ENCODE measurements around the gene SPTBN1. TPM values are rescaled to one million over a fixed set of nuclear protein-coding genes. Genes with fewer than 3 reads are reported as not detected.

The SPTBN1 gene
- total and polyA plus RNA-seq, 2 of the 4 experiments (the other 2 are of a cell fraction): 49.1 to 241 TPM

GRCh38 chr2:54619660-54620231 lies 163.6 kb downstream of the SPTBN1 start:
- H4K8ac ChIP-seq (ENCODE audit: low read depth in 2 of 2, low read length in 2 of 2): no peak overlapping the region
- intact Hi-C loops (cut with micrococcal nuclease): no loop called here
- no peak overlapping the region for H4K91ac ChIP-seq (ENCODE audit: insufficient read depth, low read depth, low read length)
- H3K14ac ChIP-seq (replicated peaks; ENCODE audit: low read depth, low read length): no peak overlapping the region
- H3K4me3 ChIP-seq (ENCODE audit: insufficient read depth, low read depth, low read length): no peak overlapping the region
- no TSS peak for BruUV-seq (replicated peaks)
- no peaks in the 10 kb centered on the region for H3K27me3 ChIP-seq (ENCODE audit: control insufficient read depth, insufficient read depth, low read length)
- in situ Hi-C loops (cut with MboI; ENCODE audit: low sequenced_read_pairs): no loop called here
- H3K36me3 ChIP-seq (ENCODE audit: control insufficient read depth, insufficient read depth, low read length): peaks cover 44% of the 10 kb centered on the region
- H2BK120ac ChIP-seq (ENCODE audit: low read depth, low read length): no peak overlapping the region
- 0 out of 2 replicates have a peak, but pooled peaks cover 3% of the 10 kb centered on the region for H4K20me1 ChIP-seq (ENCODE audit: insufficient read depth, low read length)
- DNase-seq (no peak), ATAC-seq (ENCODE audit: low read depth) (no peak)
- H3K56ac ChIP-seq (ENCODE audit: extremely low read depth, insufficient read depth, low read length): no peak overlapping the region
- dilution Hi-C loops (cut with HindIII; ENCODE audit: low sequenced_read_pairs, unreplicated experiment): no loop called here
- H2AK9ac ChIP-seq (replicated peaks; ENCODE audit: low read depth, low read length, poor library complexity): no peak overlapping the region
- H2BK15ac ChIP-seq (ENCODE audit: low read depth, low read length): no peak overlapping the region
- no peak overlapping the region for H3K9ac ChIP-seq (ENCODE audit: low read depth, low read length)
- no peak overlapping the region for H3K23ac ChIP-seq (ENCODE audit: low read depth, low read length)
- H2BK20ac ChIP-seq (ENCODE audit: low read depth, low read length): no peak overlapping the region
- TF ChIP-seq USF2 (IDR thresholded peaks at IDR 0.05; ENCODE audit: low read depth, low read length): no peak
- no peak for TF ChIP-seq MXI1 (IDR thresholded peaks at IDR 0.05; ENCODE audit: borderline replicate concordance, low read depth, low read length)
- TF ChIP-seq CEBPB (IDR thresholded peaks at IDR 0.05; ENCODE audit: low read depth, low read length): no peak
- TF ChIP-seq POLR2A (IDR thresholded peaks at IDR 0.05; ENCODE audit: low read depth, low read length): no peak
- TF ChIP-seq RAD21 (IDR thresholded peaks at IDR 0.05; ENCODE audit: low read length): no peak
- TF ChIP-seq MAZ (IDR thresholded peaks at IDR 0.05; ENCODE audit: borderline replicate concordance, low read depth, low read length): no peak
- TF ChIP-seq CHD1 (IDR thresholded peaks at IDR 0.05; ENCODE audit: low read depth, low read length): no peak
- no peak for TF ChIP-seq SMC3 (IDR thresholded peaks at IDR 0.05; ENCODE audit: low read depth, low read length)
- TF ChIP-seq RFX5 (IDR thresholded peaks at IDR 0.05; ENCODE audit: low read depth, low read length): no peak
- no peak for TF ChIP-seq NFE2L2 (IDR thresholded peaks at IDR 0.05; ENCODE audit: low read depth, low read length)
- peaks cover 9% of the 10 kb centered on the region for H3K9me1 ChIP-seq (ENCODE audit: insufficient read depth, low read length)
- H2AK5ac ChIP-seq (ENCODE audit: low read depth, low read length): no peak overlapping the region
- no peaks in the 10 kb centered on the region for H3K9me3 ChIP-seq (ENCODE audit: control insufficient read depth, insufficient read depth, low read length)
- WGBS, 2 experiments (ENCODE audit: extremely low coverage in 2 of 2, insufficient read length in 1 of 2): no CpG with 5 or more reads among the region's 9 CpGs
- no peak overlapping the region for H3K18ac ChIP-seq (ENCODE audit: low read depth, low read length)
- peaks cover 4% of the 10 kb centered on the region; the same call in 1 of the 2 replicates for H3K4me1 ChIP-seq (ENCODE audit: control insufficient read depth, insufficient read depth, low read length)
- no peak overlapping the region for H2AFZ ChIP-seq (replicated peaks; ENCODE audit: low read length, poor library complexity)
- H3K79me1 ChIP-seq (ENCODE audit: low read depth in 1 of 2, low read length in 2 of 2): peaks cover 29 to 45% of the 10 kb centered on the region in 2 experiments
- POLR2A ChIA-PET (ENCODE audit: unreplicated experiment): no interaction called here
- no peak overlapping the region for H4K5ac ChIP-seq (ENCODE audit: low read depth, low read length)
- CTCF ChIA-PET: no interaction called here
- no peak overlapping the region for H2BK5ac ChIP-seq (ENCODE audit: low read depth, low read length, poor library complexity, severe bottlenecking)
- H3K27ac ChIP-seq (ENCODE audit: insufficient read depth, low read length): no peak overlapping the region
- H3K4ac ChIP-seq (ENCODE audit: low read depth, low read length): no peak overlapping the region
- H3K4me2 ChIP-seq (ENCODE audit: low read depth, low read length): no peak overlapping the region

Measured in IMR-90 (cell line).